Heart right ventricle (tissue), 16 donors: ENCODE data around the gene ANAPC10. TPM values are rescaled to one million over a fixed set of nuclear protein-coding genes. Genes with fewer than 3 reads are reported as not detected.

ENCODE experiments used
- ATAC-seq, 8 donors: fragments of 200-7000 bp; cut with Tn5 transposase; one replicate each; pipeline ENCODE4 v1.9.1; 2020; ENCODE audit warnings: mild to moderate bottlenecking in 8 of 8, moderate library complexity in 8 of 8, moderate number of reproducible peaks in 1 of 8
- DNase-seq, 2 donors: peaks; one replicate each; pipeline ENCODE4 v3.0.0-alpha.2; 2020
- H3K27ac ChIP-seq, 10 donors: fragments of 200-600 bp; sonication (generic) in 2 of 10; one replicate each; pipeline versions ENCODE4 v1.5.0 to v1.8.0; 2020 to 2022; ENCODE audit warnings: mild to moderate bottlenecking in 3 of 10
- H3K27me3 ChIP-seq, 7 donors: fragments of 200-600 bp; one replicate each; pipeline ENCODE4 v1.8.0; 2021 to 2022; ENCODE audit warnings: mild to moderate bottlenecking in 2 of 7
- H3K36me3 ChIP-seq, 9 donors: fragments of 200-600 bp; sonication (generic) in 1 of 9; one replicate each; pipeline versions ENCODE4 v1.5.0 to v1.8.0; 2020 to 2022; ENCODE audit warnings: mild to moderate bottlenecking in 2 of 9
- H3K4me1 ChIP-seq, 9 donors: fragments of 200-600 bp; sonication (generic) in 1 of 9; one replicate each; pipeline versions ENCODE4 v1.5.0 to v1.8.0; 2020 to 2022; ENCODE audit warnings: mild to moderate bottlenecking in 4 of 9
- H3K4me3 ChIP-seq, 10 donors: fragments of 200-600 bp; sonication (generic) in 2 of 10; one replicate each; pipeline versions ENCODE4 v1.5.0 to v1.8.0; 2020 to 2022; ENCODE audit warnings: mild to moderate bottlenecking in 7 of 10, moderate library complexity in 2 of 10
- H3K9me3 ChIP-seq, 11 donors: fragments of 200-600 bp in 10 of 11; sonication (generic) in 2 of 11; one replicate each; pipeline versions ENCODE4 v1.5.0 to v1.8.0; 2013 to 2022; ENCODE audit warnings: mild to moderate bottlenecking in 2 of 11, control low read depth in 1 of 11, moderate library complexity in 1 of 11
- CTCF ChIP-seq, 9 donors: fragments of 200-600 bp; sonication (generic) in 2 of 9; IDR thresholded peaks; one replicate each; pipeline versions ENCODE4 v1.5.0 to v1.8.0; 2021 to 2022; ENCODE audit warnings: antibody characterized with exemption in 9 of 9, mild to moderate bottlenecking in 5 of 9, moderate library complexity in 1 of 9
- WGBS, 2 donors: extraction: QIAGEN DNeasy Blood & Tissue Kit; methylation state at CpG; one replicate each; pipeline ENCODE4 v1.1.7; 2013; ENCODE audit warnings: inconsistent platforms in 1 of 2; 5-methylcytosine and 5-hydroxymethylcytosine counted together
- intact Hi-C, 10 donors: fragments of 100-400 bp; cut with DNase I; formaldehyde crosslinking; loops; one replicate each; pipeline versions ENCODE4 v1.11.1 to v1.14.2; 2022
- polyA plus RNA-seq, 2 donors: library from polyadenylated mRNA; stranded (reverse); fragments of 200-250 nt; gene quantifications; one replicate each; pipeline ENCODE4 v1.2.3, GENCODE V29; 2013
- total RNA-seq, 10 donors: library from RNA; stranded (reverse); fragmentation: NEBNext Ultra II Directional in 3 of 10; extraction: Animal tissue kit (Norgen Biotek cat#: 25700) in 3 of 10; gene quantifications; one replicate each; pipeline versions ENCODE4 v1.2.1 to v1.2.4, GENCODE V29; 2021 to 2023
- donor health status: Arrhythmogenic right ventricular cardiomyopathy.
- donor health status: ischemic (EF 13 %, LVEDD 7.1; RV severe dilation, severe dysfunction).
- donor health status: healthy with polysubstance abuse.
- donor health status: DM: no; HTN: yes; CAD: no.
- donor health status: DM: no; HTN: no; CAD: no.
- donor health status: ischemic (EF 25% LVEDD 6.9; RV normal size, moderate dysfunction).
- donor health status: ischemic (EF 25% LVEDD 5.7; RV mildly dilated, moderate dysfunction).
- donor health status: healthy.
- donor health status: DM: yes; HTN: yes; CAD: no.
- donor health status: Ischemic cardiomyopathy.
- donor health status: ischemic (EF 35%, LVEDD 5.7; RV mildly dilated, moderate dysfunction).
- donor health status: nonischemic (EF 11% LVEDD 7.7; RV severe dilation, severe dysfunction).
- donor health status: DM: yes; HTN: yes; CAD: no.
- donor health status: PGD.
- donor health status: ischemic (EF 29% LVEDD 5.4; RV normal size, mild dysfunction).
- donor health status: nonischemic (EF 23%, LVEDD 6.1; RV moderate dilation, normal function).

Gene ANAPC10
- total and polyA plus RNA-seq, 12 donors: 10.3 to 23.0 (median 14.6) TPM

- no peak for ATAC-seq
- intact Hi-C loops: no loop called here
- Histone ChIP-seq H3K27me3 (no peaks in the 10 kb centered on the region), H3K4me3 (no peak overlapping the region), H3K36me3 (peaks cover 0 to 58% (median 14%) of the 10 kb centered on the region in 9 donors), H3K9me3 (peaks cover 0 to 5% (median 0%) of the 10 kb centered on the region in 11 donors), H3K4me1 (peaks cover 0 to 11% (median 0%) of the 10 kb centered on the region in 9 donors), H3K27ac (no peak overlapping the region)
- TF ChIP-seq CTCF (IDR thresholded peaks at IDR 0.05): no peak
- 96% methylated on average over 2 of the region's 2 CpGs for WGBS, 2 donors
- DNase-seq: no peak
Observed at GRCh38 chr4:145035494-145036136, 62.4 kb downstream of the ANAPC10 start.

GRCh38 chr4:145034727-145035211 is 63.2 kb downstream of the ANAPC10 start:
- Histone ChIP-seq H3K27me3 (no peaks in the 10 kb centered on the region), H3K4me3 (no peak overlapping the region), H3K27ac (no peak overlapping the region), H3K36me3 (peaks cover 0 to 58% (median 14%) of the 10 kb centered on the region in 9 donors), H3K9me3 (peaks cover 0 to 5% (median 0%) of the 10 kb centered on the region in 11 donors), H3K4me1 (peaks cover 0 to 11% (median 0%) of the 10 kb centered on the region in 9 donors)
- ATAC-seq: no peak
- DNase-seq: no peak
- no peak for TF ChIP-seq CTCF (IDR thresholded peaks at IDR 0.05)
- intact Hi-C loops: no loop called here
- 87 to 90% methylated on average over 6 of the region's 6 CpGs for WGBS, 2 donors

GRCh38 chr4:145019346-145019745 is 78.7 kb downstream of the ANAPC10 start:
- H3K27me3 ChIP-seq: no peaks in the 10 kb centered on the region
- TF ChIP-seq CTCF (IDR thresholded peaks at IDR 0.05): no peak
- intact Hi-C loops: no loop called here
- no peak overlapping the region for H3K27ac ChIP-seq
- H3K4me3 ChIP-seq: no peak overlapping the region
- no peaks in the 10 kb centered on the region for H3K4me1 ChIP-seq
- peaks cover 0 to 70% (median 28%) of the 10 kb centered on the region in 11 donors for H3K9me3 ChIP-seq
- peaks cover 0 to 12% (median 0%) of the 10 kb centered on the region in 9 donors for H3K36me3 ChIP-seq
- ATAC-seq: no peak
- 58 to 73% methylated on average over 1 of the region's 1 CpG for WGBS, 2 donors
- DNase-seq: no peak

GRCh38 chr4:145014365-145014764 is 83.6 kb downstream of the ANAPC10 start:
- WGBS, 2 donors: 98% methylated on average over 4 of the region's 4 CpGs
- H3K27ac ChIP-seq: no peak overlapping the region

More at GRCh38 chr4:145014365-145014764, 83.6 kb downstream of the ANAPC10 start:
- no peak for DNase-seq
- Histone ChIP-seq H3K4me1 (peaks cover 0 to 27% (median 14%) of the 10 kb centered on the region in 9 donors), H3K9me3 (peaks cover 0 to 34% (median 0%) of the 10 kb centered on the region in 11 donors), H3K36me3 (no peaks in the 10 kb centered on the region), H3K4me3 (no peak overlapping the region), H3K27me3 (no peaks in the 10 kb centered on the region)
- intact Hi-C loops: no loop called here
- no peak for TF ChIP-seq CTCF (IDR thresholded peaks at IDR 0.05)
- ATAC-seq: no peak
